Neuron (in vitro differentiated cells): ENCODE data around the gene PSMD8.

Source experiments
- H2AFZ ChIP-seq: one replicate; pipeline ENCODE4 v1.6.1; 2013; ENCODE audit warnings: low read depth, mild to moderate bottlenecking, inconsistent platforms, low read length, moderate library complexity
- H3K27me3 ChIP-seq: one replicate; pipeline ENCODE4 v1.6.1; 2013; ENCODE audit warnings: low read length; ENCODE audit not compliant: insufficient read depth
- H3K36me3 ChIP-seq: one replicate; pipeline ENCODE4 v1.6.1; 2013; ENCODE audit warnings: low read length; ENCODE audit not compliant: insufficient read depth
- H3K4me1 ChIP-seq: one replicate; pipeline ENCODE4 v1.6.1; 2013; ENCODE audit warnings: low read length; ENCODE audit not compliant: insufficient read depth
- H3K4me3 ChIP-seq: 2 replicates; pipeline ENCODE4 v1.5.1; 2013; ENCODE audit warnings: mild to moderate bottlenecking, low read length, moderate library complexity
- H3K9me3 ChIP-seq: one replicate; pipeline ENCODE4 v1.6.1; 2013; ENCODE audit warnings: low read length

PSMD8 gene

DNA sequence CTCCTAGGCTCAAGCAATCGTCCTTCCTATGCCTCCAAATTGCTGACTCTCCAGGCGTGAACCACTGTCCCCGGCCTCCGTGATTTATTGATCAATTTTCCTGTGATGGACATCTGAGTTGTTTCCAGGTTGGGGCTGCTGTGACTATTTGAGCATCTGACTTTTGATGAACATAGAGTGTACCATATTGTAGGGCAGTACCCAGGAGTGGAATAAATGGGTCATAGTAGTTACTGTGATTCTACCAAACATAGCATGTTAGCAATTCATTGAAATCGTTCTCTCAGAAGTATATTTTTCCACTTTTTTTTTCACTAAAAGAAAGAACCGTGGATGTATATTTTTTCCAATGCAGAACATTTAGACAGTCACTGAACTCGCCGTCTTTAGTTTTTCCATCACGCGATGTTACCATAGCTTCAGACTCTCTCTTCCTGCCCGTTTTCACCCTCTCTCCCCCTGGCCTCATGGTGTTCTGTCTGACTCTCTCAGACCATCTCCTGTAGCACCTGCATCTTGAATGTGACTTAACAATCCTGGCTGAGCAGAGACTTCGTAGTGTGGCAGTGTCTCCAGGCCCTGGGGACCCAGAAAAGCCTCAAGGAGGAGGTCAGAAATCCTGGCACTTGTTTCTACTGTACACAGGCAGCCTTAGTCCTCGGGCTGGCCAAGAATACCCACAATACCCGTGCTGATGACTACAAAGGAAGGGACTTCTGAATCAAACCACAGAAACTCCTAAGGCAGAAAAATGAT, 54.9 kb downstream of the PSMD8 start:
- Histone ChIP-seq H3K4me3 (no peak overlapping the region), H3K9me3 (no peaks in the 10 kb centered on the region), H3K27me3 (peaks cover 12% of the 10 kb centered on the region), H3K4me1 (peaks cover 6% of the 10 kb centered on the region), H2AFZ (no peak overlapping the region), H3K36me3 (no peaks in the 10 kb centered on the region)

GRCh38 chr19:38429811-38430156, 55.4 kb downstream of the PSMD8 start:
- H3K4me3 ChIP-seq: no peak overlapping the region
- H3K27me3 ChIP-seq: peaks cover 12% of the 10 kb centered on the region
- H3K9me3 ChIP-seq: no peaks in the 10 kb centered on the region
- peaks cover 11% of the 10 kb centered on the region for H3K4me1 ChIP-seq
- H3K36me3 ChIP-seq: no peaks in the 10 kb centered on the region
- H2AFZ ChIP-seq: no peak overlapping the region

GRCh38 chr19:38430931-38431330, 56.6 kb downstream of the PSMD8 start:
- Histone ChIP-seq H3K4me3 (no peak overlapping the region), H3K36me3 (no peaks in the 10 kb centered on the region), H3K4me1 (peaks cover 16% of the 10 kb centered on the region), H3K9me3 (no peaks in the 10 kb centered on the region), H3K27me3 (peaks cover 4% of the 10 kb centered on the region), H2AFZ (no peak overlapping the region)

DNA sequence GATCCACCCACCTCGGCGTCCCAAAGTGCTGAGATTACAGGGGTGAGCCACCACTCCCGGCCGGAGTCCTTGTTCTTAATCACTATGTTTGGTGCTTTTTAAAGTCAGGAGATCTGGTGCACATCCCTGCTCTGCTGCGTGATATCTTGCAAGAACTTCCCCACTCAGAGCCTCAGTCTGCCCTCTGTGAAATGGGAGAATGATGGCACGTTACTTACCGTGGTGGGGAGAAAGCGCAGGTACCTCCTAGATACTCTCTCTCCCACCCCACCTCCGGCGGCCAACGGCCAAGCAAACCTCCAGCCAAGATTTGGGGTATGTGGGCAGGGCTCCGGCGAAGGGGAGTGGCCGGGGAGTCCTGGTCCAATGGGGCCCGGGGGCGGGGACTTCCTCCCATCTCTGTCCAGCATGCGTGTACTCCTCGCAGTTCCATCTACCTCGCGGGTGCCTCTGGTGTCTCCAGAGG, 58.9 kb downstream of the PSMD8 start, which contains the start of gene RYR1:
Gene RYR1 (plus strand): TSS at position 424 of the 466 bp plus-strand sequence. CDS start 139 bp downstream, outside the sequence.
- Histone ChIP-seq H3K4me1 (peaks cover 16% of the 10 kb centered on the region), H2AFZ (no peak within 1 kb of the TSS), H3K4me3 (peak within 1 kb of the TSS; percentile 9), H3K36me3 (no peaks in the 10 kb centered on the region), H3K9me3 (no peaks in the 10 kb centered on the region), H3K27me3 (peaks cover 3% of the 10 kb centered on the region)
